GM20431 (cell line): Measurements from ENCODE around the gene JAKMIP1.

Source experiments
- in situ Hi-C: fragments of 300-500 bp; cut with MseI, MboI; formaldehyde crosslinking; loops from one replicate; pipeline ENCODE4 v1.15.0; 2020; ENCODE audit warnings: low sequenced_read_pairs; ENCODE audit not compliant: unreplicated experiment

JAKMIP1 gene

DNA sequence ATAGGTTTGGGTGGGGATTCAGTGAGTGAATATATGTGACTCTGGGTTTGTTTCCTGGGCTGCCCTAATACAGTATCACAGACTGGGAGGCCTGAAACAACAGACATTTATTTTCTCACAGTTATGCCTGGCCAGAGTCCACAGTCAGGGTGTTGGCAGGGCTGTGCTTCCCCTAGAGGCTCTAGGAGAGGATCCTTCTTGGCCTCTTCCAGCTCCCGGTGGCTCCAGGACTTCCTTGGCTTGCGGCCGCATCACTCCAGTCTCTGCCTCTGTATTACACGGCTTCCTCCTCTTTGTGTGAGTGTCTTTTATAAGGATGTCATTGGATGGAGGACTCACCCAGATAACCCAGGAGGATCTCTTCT is 5.2 kb upstream of the JAKMIP1 start:
- in situ Hi-C loops = no loop called here

DNA sequence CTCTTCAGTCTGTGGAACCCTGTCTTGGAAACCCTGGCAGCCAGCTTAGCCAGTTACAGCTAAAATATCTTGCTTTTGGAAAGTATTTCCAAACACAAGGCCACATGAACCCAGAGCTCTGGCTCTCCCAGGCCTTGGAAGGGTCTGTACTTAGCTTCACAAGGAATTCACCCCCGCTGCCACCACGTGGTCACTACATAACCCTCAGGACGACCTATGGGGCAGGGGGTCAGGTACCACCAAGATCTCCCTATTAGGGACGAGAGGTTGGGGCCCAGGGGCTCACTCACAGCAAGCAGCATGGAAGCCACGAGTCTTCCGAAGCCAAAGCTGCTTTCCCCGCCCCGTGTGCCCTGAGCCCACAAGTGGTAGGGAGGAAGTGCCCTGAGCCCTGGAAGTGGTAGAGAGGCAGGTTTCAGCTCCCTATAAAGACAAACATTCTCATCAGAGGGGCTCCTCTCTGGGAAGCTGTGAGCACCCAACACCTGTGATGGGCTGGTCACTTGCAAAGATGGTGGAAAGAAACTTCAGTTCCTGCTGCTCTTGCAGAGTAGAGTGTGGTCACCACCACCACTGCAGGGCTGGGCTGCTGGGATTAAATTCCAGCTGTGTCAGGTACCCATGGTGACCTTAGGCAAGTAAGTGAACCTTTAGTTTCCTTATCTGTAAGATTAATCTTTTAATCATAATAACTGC is 4.7 kb upstream of the JAKMIP1 start:
- in situ Hi-C loops = no loop called here

DNA sequence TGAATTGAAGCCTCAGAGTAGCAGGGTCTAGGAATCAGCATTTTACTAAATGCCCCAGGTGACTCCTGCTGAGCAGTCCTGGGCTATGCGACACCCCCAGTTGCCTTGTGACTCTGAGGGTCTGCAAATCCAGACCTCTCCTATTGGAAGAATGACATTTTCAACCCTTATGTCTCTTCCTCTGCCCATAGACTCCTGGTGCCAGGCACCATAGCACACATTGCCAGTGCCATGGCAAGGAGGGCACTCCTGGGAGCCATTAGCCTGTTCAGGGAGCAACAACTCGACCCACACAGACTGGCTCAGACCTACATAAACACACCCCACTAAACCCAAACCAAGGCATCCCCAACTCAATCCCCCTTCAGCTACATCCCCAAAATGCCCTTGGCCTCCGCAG is 3.7 kb upstream of the JAKMIP1 start:
- in situ Hi-C loops = no loop called here

DNA sequence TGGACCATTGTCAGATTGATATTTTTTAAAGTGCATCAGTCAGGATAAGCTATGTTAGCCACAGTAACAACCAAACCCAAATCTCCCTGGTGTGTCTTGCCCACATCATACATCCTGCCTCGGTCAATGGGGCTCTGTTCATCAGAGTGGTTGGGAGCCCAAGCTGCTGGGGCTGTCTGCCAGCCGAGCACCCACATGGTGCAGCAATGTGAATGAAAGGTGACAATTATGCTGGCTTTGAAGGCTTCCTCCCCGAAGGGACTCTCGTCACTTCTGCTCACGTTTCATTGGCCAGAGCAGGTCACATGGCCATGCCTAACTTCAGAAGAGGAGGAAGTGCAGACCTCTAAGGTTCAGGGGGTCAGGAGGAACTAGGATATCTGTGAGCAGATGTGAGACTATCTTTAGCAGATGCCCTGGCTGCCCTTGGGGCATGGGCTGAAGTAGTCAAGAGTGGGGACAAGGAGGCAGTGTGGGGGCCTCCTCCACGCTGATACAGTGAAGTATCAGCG is 1.3 kb upstream of the JAKMIP1 start:
- in situ Hi-C loops = no loop called here

DNA sequence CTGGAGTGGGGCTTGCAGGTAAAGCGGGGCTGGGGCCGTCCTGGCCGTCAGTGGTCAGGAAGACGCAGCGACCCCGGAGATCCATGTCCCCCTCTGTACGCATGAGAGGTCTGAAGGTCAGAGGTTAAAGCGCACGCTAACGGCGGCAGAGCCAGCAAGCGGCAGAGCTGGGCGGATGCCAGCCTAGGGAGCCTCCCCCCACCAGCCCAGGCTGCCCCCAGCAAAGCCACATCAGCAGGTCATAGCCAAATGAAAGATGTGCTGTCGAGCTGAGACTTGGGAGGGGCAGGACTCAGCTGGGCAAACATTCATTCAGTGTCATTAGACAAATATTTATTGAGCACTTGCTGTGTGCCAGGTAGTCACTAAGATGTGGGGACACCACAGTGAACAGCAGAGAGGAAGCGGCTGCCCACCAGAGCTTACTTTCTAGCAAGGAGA is 593 bp upstream of the JAKMIP1 start:
- in situ Hi-C loops = no loop called here

DNA sequence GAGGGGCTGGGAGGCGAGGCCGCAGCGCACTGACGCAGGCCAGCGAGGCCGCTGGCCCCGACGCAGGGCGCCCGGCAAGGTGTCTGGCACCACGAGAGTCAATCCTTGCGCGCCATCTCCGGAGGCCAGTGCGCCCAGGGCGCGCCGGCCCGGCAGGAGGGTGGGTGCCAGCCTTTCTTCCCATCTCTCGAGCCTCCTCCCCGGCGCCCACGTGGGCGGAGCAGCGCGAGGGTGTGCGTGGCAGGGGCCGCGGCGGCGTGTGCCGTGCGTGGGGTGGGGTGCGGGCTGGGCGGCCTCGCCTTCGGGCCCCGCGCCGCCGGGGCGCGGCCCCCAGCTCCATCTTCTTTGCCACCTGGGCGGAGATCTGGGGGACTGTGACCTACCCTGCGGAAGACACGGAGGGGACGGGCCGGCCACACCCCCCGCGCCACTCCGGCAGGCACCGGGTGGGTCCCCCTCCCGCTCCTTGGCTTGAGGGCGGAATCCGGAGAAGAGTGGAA is 877 bp downstream of the JAKMIP1 start:
- in situ Hi-C loops = no loop called here

DNA sequence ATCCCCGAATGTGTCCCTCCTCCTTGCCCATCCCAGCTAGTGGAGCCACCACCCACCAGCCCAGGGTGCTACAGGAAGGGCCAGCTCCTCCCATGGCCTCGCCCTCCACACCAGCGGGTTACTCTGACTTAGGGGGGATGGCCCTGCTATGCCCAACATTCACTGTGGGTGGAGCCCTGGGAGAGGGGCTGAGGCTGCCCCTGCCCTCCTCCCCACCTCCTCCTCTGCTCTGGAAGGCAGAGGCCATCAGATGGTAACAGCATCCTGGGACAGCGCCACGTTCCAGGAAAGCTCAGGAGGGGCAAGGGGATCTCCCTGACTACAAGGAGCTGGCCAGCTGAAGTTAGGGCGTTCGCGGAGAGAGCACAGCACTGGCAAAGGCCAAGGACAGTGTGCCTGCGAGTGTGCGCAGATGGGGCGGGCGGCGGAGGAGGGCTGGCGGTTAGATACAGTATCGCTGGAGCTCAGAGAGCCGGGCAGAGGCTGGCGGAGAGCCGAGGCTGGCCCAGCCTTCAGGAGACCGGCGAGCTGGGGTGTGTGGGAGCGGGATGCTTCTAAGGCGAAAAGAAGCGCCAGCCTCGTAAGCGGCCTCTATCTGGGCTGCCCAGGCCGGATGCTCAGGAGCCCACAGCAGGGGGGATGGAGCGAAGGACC is 1.5 kb downstream of the JAKMIP1 start:
- in situ Hi-C loops = no loop called here

DNA sequence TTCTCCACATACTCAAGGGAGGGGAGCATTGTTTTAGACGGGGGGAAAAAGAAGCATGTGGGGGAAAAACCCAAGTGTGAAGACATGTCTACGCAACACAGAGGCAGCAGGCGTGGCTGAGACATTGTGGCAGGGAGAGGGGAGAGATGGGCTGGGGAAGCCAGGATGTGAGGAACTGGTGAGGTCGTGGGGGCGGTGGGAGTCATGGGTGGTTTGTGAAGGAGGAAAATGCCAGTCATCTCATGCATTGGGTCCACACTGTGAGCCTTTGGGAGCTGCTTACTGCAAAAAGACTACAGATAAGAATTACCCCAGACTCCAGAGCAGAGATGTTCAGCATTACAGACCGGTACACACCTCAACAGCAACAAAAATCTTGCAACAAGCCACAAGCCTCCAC is 2.1 kb downstream of the JAKMIP1 start:
- in situ Hi-C loops = no loop called here

DNA sequence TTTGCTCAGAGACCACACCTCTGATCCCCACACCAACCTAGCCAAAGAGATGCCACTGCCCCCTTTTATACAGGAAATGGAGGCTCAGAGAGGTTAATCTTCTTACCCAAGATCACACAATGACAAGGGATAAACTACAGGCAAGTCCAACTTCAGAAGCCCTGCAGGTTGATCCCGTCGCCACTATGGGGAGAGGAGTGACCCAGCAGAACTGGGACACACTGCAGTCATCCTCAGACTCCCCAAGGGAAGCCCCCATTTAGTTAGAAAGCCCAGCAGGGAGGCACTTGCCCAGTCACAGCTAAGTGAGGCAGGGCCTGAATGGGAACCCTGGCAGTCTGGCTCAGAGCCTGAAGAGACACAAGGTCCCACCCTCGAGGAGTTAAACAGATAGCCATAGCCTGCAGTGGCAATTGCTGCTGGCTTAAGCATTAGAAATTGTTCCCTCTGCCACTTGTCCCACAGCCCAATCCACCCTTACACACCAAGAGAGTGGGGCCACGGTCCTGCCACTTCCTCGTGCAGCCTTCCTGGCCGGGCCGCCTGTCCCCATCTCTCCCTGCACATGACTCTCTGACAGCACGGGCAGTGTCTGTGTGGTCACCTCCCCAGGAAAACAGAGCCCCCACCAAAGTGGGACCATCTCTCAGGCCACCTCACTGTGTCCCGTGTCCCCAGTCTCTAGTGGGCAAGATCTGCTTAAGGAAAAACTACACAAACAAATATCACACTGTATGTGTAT is 2.7 kb downstream of the JAKMIP1 start:
- in situ Hi-C loops = no loop called here

DNA sequence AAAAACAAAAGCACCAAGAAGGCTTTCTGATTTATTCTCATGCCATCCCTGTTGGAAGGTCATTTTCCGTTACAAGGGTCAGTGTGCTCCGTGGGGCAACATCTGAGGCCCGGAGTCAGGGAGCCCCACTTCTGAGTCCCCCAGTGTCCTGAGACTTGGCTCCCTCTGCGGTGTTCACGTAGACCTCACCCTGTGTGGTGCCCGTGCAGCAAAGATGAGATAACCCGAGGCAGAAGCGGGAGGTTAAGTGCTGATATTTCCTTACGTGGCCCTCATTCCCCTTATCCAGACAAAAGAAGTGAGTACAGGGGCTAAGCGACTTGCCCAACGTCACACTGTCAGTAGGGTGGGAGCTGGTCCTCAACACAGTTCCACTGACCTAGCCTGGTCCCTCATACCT is 3.5 kb downstream of the JAKMIP1 start:
- in situ Hi-C loops = no loop called here

DNA sequence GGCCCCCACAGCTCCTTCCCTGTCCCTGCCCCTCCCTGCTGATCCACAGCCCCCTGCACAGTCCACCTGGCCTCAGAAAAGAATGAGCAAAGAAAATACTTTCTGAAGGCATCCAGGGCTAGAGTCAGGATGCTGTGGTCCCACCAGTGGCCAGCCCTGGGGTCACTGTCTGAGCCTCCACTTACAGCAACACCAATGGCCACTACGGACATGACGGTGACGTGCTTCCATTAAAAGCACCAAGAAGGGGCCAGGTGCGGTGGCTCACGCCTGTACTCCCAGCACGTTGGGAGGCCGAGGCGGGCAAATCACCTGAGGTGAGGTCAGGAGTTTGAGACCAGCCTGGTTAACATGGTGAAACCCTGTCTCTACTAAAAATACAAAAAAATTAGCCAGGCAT is 4.0 kb downstream of the JAKMIP1 start:
- in situ Hi-C loops = no loop called here

DNA sequence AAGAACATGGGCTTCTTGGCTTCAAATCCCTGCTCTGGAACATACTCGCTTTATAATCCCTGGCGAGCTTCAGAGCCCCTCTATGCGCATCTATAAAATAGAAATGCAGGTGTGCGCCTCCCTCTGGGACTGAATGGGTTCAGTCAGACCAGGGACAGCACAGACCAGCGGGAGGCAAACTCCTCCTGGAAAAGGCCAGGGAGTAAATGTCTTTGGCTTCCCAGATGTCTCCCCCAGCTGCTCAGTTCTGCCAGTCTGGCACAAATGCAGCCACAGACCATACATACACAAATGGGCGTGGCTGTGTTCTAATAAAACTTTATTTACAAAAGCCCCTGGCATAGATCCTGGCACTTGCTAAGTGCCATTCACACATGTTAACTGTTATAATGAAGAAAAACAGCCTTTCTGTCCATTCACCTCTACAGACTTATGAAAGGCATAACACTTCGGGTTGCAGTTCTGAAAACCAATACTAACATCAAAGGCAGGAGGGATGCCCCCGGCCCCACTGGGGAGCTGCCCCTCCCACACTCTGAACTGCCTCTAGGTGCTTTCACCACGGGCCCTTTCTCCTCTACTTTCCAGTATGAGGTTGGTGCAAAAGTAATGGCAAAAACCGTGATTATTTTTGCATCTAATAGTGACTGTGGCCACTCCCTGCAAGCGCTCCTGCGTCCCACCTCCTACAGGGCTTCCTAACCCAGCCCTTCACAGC is 4.6 kb downstream of the JAKMIP1 start:
- in situ Hi-C loops = no loop called here

DNA sequence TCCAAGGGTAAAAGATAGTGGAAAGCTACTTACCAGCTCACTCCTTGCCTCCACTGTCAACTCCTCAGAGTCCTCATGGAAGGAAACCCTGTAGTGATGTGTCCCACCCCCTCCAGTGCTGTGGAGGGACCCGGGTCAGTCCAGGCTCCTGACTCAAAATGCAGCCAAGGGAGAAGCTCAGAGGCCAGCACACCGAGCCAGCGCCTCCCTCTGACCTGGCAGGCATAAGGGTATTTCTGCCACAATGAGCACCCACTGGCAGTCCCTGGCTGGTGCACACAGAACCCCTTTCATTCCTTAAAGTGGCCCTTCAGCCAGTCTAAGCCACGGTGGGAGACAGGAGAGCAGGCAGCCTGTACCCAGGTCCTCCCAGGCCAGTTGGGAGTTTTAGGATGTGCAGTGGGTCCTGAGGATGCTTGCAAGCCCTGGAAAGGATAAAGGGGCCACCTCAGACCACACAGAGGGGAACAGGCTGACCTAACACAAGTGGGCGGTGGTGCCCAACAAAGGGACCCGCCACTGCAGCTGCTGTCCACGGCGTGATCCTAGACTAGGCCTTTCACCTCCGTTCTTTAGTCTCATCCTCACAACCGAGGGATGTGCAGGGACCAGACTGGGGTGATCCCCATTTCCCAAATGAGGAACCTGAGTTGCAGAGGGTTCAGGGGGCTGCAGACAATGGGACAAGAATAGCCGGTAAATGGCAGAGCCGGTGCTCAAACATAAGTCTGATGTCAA is 5.7 kb downstream of the JAKMIP1 start:
- in situ Hi-C loops = no loop called here

DNA sequence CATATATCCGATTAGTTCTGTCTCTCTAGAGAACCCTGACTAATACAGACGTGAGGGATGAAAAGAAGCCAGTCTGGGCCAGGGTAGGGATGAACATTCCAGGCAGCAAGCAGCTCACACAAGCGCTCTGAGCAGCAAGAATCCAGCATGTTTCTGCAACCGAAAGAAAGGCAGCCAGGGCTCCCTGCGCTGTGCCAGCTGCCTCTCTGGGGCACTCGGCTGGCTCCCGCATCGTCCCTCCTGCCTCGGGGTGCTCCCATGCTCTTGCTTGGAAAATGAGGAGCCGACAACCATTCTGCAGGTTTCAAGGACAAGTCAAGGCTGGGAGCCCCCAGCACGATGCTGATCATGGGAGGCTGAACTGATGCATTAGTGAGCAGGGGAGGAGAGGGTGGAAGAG is 7.0 kb downstream of the JAKMIP1 start:
- in situ Hi-C loops = no loop called here

DNA sequence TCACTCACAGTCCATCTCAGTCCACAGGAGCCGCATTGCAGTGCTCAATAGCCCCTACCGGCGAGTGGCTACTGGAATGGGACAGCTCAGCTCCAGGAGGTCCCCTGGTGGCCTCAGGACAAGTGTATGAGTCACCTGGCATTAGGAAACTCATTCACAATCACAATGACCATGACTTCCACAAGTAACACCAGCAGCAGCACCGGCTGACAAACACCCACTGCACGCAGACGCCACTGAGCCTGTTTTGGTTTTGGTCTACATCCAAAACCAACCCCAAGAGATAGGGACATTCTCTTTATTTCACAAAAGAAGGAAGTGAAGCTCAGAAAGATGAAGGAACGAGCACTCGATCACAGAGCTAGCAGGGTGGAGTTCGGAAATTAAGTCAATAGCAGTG is 8.1 kb downstream of the JAKMIP1 start:
- in situ Hi-C loops = no loop called here

DNA sequence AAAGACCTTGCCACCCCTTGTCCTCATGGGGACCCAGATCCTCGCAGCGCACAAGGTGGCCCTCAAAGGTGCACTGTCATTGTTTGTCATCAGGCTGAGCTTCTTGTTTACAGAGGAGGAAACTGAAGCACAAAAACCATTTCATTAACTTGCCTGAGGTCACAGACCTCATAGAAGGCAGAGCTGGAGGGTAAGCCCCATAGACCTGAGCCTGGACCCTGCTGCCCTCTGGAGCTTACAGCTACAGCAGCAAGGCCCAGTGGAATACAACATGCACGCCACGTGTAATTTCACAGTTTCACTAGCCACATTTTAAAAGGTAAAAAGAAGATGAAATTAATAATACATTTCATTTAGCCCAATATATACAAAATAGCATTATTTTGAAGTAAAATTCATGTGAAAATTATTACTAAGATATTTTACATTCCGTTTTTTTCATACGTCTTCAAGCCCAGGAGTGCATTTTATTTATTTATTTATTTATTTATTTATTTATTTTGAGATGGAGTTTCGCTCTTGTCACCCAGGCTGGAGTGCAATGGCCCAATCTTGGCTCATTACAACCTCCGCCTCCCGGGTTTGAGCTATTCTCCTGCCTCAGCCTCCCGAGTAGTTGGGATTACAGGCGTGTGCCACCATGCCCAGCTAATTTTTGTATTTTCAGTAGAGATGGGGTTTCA is 8.8 kb downstream of the JAKMIP1 start:
- in situ Hi-C loops = no loop called here

DNA sequence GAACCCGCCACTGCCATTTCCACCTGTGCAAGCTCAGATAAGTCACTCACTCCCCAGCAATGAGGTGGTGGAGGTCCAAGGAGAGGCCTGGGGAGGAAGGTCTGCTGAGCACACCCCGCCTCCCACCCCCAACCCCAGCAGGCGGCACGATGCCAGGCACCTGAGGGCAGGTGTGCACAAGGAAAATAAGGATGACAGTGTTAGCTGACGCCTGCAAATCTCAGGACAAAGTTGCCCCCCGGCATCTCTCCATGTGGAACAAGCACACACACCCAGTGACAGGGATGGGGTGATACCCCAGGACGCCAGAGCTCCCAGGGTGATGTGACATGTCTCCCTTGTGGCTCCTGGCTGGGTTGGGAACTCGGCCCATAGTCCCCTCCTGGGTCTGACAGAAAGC is 9.9 kb downstream of the JAKMIP1 start:
- in situ Hi-C loops = no loop called here

DNA sequence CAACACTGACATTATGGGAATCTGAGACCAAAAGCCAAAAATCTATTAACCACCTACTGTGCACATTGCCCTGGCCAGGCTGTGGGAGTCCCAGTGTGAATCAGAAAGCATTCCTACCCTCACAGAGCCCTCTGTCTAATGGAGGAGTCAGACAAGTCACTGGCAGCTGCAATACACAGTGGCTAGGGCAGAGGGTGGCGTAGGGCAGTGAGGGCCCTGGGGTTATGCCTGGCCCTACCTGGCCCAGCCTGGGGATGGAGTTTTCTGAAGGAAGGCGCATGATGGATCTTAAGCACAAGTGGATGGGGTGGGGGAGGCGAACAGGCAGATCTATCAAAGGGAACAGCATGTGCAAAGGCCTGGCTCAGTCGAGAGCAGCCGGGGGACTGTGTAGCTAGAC is 10.8 kb downstream of the JAKMIP1 start:
- in situ Hi-C loops = no loop called here

DNA sequence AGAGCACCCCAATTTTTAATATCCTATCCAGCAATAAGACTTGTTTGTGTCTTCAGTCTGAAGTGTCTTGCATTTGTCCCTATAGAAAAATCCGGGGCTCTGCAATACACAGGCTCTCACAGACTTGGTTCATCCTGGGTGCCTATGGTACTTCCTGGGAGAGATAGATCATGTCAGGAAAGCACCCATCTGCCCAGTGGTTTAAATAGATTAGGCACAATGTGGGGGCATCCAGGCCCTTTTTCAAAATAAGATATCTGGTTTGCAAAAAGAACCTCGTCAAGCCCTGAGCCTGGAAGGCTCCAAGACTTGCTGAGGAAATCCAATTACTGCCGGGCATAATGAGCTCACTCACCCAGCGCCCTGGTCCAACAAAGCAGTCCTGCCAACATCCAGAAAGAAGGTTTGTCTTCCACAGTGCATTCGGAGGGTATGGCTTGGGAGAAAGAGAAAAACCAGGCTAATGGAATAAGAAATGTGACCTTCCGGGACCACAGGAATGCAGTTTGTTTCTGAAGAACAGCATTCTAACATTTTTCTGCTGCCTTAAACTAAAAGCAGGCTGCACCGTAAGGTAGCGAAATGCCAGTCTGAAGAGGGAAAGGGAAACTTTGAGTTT is 11.6 kb downstream of the JAKMIP1 start:
- in situ Hi-C loops = no loop called here
